ENCODE measurements around the gene SHISA9. TPM values are rescaled to one million over a fixed set of nuclear protein-coding genes. Genes with fewer than 3 reads are reported as not detected.

SHISA9 gene
- total RNA-seq, 1 donor from 2014 or later, result 3.7 TPM

DNA sequence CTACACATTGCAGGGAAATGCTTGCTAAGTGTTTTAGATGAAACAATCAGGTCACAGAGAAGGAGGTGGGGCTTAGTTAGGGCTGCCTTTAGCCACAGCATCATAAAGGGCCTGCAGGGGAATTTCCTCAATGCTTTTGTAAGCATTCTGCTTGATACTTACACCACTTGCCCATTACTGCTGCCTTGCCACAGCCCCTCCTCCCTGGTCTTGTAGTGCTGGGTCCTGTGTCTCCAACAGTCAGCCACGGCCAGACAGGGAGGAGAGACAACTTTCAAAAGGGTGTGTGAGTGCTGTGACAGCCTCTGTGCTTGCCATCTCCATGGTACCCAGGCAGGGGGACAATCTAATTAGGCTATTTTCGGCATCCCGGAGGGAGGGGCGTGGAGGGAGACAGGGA lies 111.2 kb downstream of the SHISA9 start:
- DNase-seq (ENCODE audit: low read depth), result no peak
- no peak overlapping the region for H3K4me3 ChIP-seq (ENCODE audit: low read depth, low read length)
- TF ChIP-seq CTCF (conservative IDR thresholded peaks at IDR 0.05; ENCODE audit: low read depth, low read length), result no peak

GRCh38 chr16:13013043-13013442 lies 111.6 kb downstream of the SHISA9 start:
- no peak overlapping the region for H3K4me3 ChIP-seq (ENCODE audit: low read depth, low read length)
- no peak for DNase-seq (ENCODE audit: low read depth)
- no peak for TF ChIP-seq CTCF (conservative IDR thresholded peaks at IDR 0.05; ENCODE audit: low read depth, low read length)

- no peak for DNase-seq (ENCODE audit: low read depth)
- no peak for TF ChIP-seq CTCF (conservative IDR thresholded peaks at IDR 0.05; ENCODE audit: low read depth, low read length)
- no peak overlapping the region for H3K4me3 ChIP-seq (ENCODE audit: low read depth, low read length)
Observed at GRCh38 chr16:13014476-13014875, 113.1 kb downstream of the SHISA9 start.

- DNase-seq (ENCODE audit: low read depth), result no peak
- no peak for TF ChIP-seq CTCF (conservative IDR thresholded peaks at IDR 0.05; ENCODE audit: low read depth, low read length)
- no peak overlapping the region for H3K4me3 ChIP-seq (ENCODE audit: low read depth, low read length)
Observed at GRCh38 chr16:13018026-13018425, 116.6 kb downstream of the SHISA9 start.

DNA sequence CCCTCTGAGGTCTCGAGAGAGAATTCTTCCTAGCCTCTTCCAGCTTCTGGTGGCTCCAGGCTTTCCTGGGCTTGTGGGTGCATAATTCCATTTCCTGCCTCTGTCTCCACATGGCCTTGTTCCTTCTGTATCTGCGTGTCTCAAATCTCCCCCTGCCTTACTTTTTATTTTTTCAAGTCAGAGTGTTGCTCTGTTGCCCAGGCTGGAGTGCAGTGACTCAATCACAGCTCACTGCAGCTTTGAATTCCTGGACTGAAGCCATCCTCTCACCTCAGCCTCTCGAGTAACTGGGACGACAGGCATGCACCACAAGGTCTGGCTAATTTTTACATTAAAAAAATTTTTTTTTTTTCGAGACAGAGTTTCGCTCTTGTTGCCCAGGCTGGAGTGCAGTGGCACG lies 120.6 kb downstream of the SHISA9 start:
- H3K4me3 ChIP-seq (ENCODE audit: low read depth, low read length), result no peak overlapping the region
- DNase-seq (ENCODE audit: low read depth), result no peak
- TF ChIP-seq CTCF (conservative IDR thresholded peaks at IDR 0.05; ENCODE audit: low read depth, low read length), result no peak

GRCh38 chr16:13029786-13030185 lies 128.4 kb downstream of the SHISA9 start:
- H3K4me3 ChIP-seq (ENCODE audit: low read depth, low read length), result no peak overlapping the region
- TF ChIP-seq CTCF (conservative IDR thresholded peaks at IDR 0.05; ENCODE audit: low read depth, low read length), result no peak
- DNase-seq (ENCODE audit: low read depth), result no peak

DNA sequence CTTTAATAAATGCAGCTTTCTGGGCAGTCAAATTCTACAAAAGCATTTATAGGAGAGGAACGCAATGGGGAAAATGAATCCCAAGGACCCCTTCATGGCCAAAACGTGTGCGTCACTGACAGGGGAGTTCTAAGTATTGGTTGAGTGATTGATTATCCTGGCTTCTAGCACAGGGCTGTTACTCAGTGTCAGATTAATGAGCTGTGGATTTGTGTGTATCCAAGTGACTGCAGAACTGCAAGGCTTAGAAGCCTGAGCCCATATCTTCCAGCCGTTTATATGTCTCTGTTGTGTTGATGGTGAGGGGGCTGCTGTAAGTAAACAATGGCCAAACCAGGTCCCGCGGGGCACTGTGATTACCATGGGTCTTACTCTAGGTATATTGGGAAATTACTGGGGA lies 129.4 kb downstream of the SHISA9 start:
- no peak overlapping the region for H3K4me3 ChIP-seq (ENCODE audit: low read depth, low read length)
- TF ChIP-seq CTCF (conservative IDR thresholded peaks at IDR 0.05; ENCODE audit: low read depth, low read length), result no peak
- DNase-seq (ENCODE audit: low read depth), result no peak
